HCT116 (cell line): ENCODE data around the gene TMCO4. TPM values are rescaled to one million over a fixed set of nuclear protein-coding genes. Genes with fewer than 3 reads are reported as not detected.

Experiments
- ATAC-seq: fragments of 200-7000 bp; cut with Tn5 transposase; 2 replicates; pipeline ENCODE4 v1.9.1; 2020; ENCODE audit warnings: mild to moderate bottlenecking, moderate library complexity
- BruUV-seq: library from RNA; stranded (reverse); fragments of 400-500 nt; replicated peaks from 2 replicates; lab custom pipeline; 2021; lab: Mats Ljungman, UMichigan
- CTCF ChIA-PET: fragments of 300-600 bp; sonication (Branson Sonifier 250); formaldehyde crosslinking; loops from one replicate; lab custom pipeline; 2021; ENCODE audit warnings: antibody characterized with exemption; lab: Charles Lee
- POLR2A ChIA-PET: fragments of 300-600, 350-600 bp; sonication (Branson Sonifier 250); formaldehyde crosslinking; loops from one replicate; lab custom pipeline; 2021; ENCODE audit warnings: antibody characterized with exemption; lab: Charles Lee
- RAD21 ChIA-PET, 2 experiments: fragments of 300-600 bp; sonication (Branson Sonifier 250); formaldehyde crosslinking; loops; one replicate each; lab custom pipeline; 2023; ENCODE audit warnings: low total read pairs in 2 of 2; ENCODE audit not compliant: uncharacterized antibody in 2 of 2, unreplicated experiment in 2 of 2, low non-redundant PET in 1 of 2; lab: Charles Lee
- DNase-seq: peaks from one replicate; pipeline ENCODE4 v3.0.0-alpha.2; 2010; ENCODE audit warnings: low read depth, low spot score
- H2AFZ ChIP-seq: fragments of 200-600 bp; shearing (Covaris generic), sonication (generic); 2 replicates; pipeline ENCODE4 v1.6.1; 2017; ENCODE audit warnings: low read depth, mixed run types, mixed read lengths, antibody characterized with exemption, low read length; ENCODE audit not compliant: poor library complexity, severe bottlenecking
- H3K27ac ChIP-seq: 2 replicates; pipeline ENCODE4 v1.5.1; 2012; ENCODE audit warnings: low read depth, low read length
- H3K27me3 ChIP-seq: fragments of 200-600 bp; sonication (generic); 2 replicates; pipeline ENCODE4 v1.6.1; 2016; ENCODE audit warnings: mixed run types, low read length, mixed read lengths; ENCODE audit not compliant: insufficient read depth
- H3K36me3 ChIP-seq, 2 experiments: fragments of 200-500 bp in 1 of 2; fragments of 200-600 bp in 1 of 2; sonication (Bioruptor generic) in 1 of 2; sonication (generic) in 1 of 2; 2 replicates each; pipeline versions ENCODE4 v1.5.1 to v1.6.1; 2014 to 2016; ENCODE audit warnings: low read length in 2 of 2, inconsistent platforms in 1 of 2, mixed read lengths in 1 of 2, mixed run types in 1 of 2; ENCODE audit not compliant: insufficient read depth in 2 of 2, control insufficient read depth in 1 of 2
- H3K4me1 ChIP-seq, 2 experiments: fragments of 200-600 bp in 1 of 2; sonication (generic) in 1 of 2; 2 replicates each; pipeline versions ENCODE4 v1.5.1 to v1.6.1; 2012 to 2017; ENCODE audit warnings: low read length in 2 of 2, inconsistent platforms in 1 of 2, mild to moderate bottlenecking in 1 of 2, mixed read lengths in 1 of 2, mixed run types in 1 of 2, moderate library complexity in 1 of 2; ENCODE audit not compliant: insufficient read depth in 2 of 2, control insufficient read depth in 1 of 2
- H3K4me2 ChIP-seq: fragments of 200-600 bp; sonication (generic); 2 replicates; pipeline ENCODE4 v1.6.1; 2017; ENCODE audit warnings: mixed run types, low read length, mixed read lengths
- H3K4me3 ChIP-seq, 2 experiments: fragments of 200-600 bp in 1 of 2; sonication (generic) in 1 of 2; replicated peaks in 1 of 2; 2 replicates each; pipeline ENCODE4 v1.5.1; 2011 to 2016; ENCODE audit warnings: low read length in 2 of 2, control low read depth in 1 of 2, low read depth in 1 of 2, mild to moderate bottlenecking in 1 of 2, mixed read lengths in 1 of 2, mixed run types in 1 of 2
- H3K79me2 ChIP-seq: fragments of 200-600 bp; sonication (generic); 2 replicates; pipeline ENCODE4 v1.6.1; 2017; ENCODE audit warnings: mild to moderate bottlenecking, mixed run types, low read length, moderate library complexity, mixed read lengths; ENCODE audit not compliant: insufficient read depth
- H3K9ac ChIP-seq: fragments of 200-600 bp; sonication (generic); 2 replicates; pipeline ENCODE4 v1.6.1; 2016; ENCODE audit warnings: low read length, mixed read lengths
- H3K9me2 ChIP-seq: fragments of 200-600 bp; sonication (generic), shearing (Covaris generic); 2 replicates; pipeline ENCODE4 v1.6.1; 2017; ENCODE audit warnings: mixed run types, mild to moderate bottlenecking, moderate library complexity; ENCODE audit not compliant: insufficient read depth
- H3K9me3 ChIP-seq, 2 experiments: fragments of 200-500 bp in 1 of 2; fragments of 200-600 bp in 1 of 2; sonication (Bioruptor generic) in 1 of 2; sonication (generic) in 1 of 2; 2 replicates each; pipeline ENCODE4 v1.6.1; 2014 to 2017; ENCODE audit warnings: low read length in 2 of 2, mixed read lengths in 2 of 2, inconsistent platforms in 1 of 2, low read depth in 1 of 2, mild to moderate bottlenecking in 1 of 2, mixed run types in 1 of 2, moderate library complexity in 1 of 2; ENCODE audit not compliant: control insufficient read depth in 1 of 2, insufficient read depth in 1 of 2
- H4K20me1 ChIP-seq: fragments of 200-600 bp; sonication (generic), shearing (Covaris generic); 2 replicates; pipeline ENCODE4 v1.6.1; 2017; ENCODE audit warnings: mixed run types, mild to moderate bottlenecking, moderate library complexity; ENCODE audit not compliant: insufficient read depth
- JUND ChIP-seq: IDR thresholded peaks from 2 replicates; pipeline ENCODE4 v1.6.1; 2012
- POLR2A ChIP-seq: IDR thresholded peaks from 2 replicates; pipeline ENCODE4 v1.7.0; 2011; ENCODE audit warnings: borderline replicate concordance; ENCODE audit not compliant: insufficient read depth, insufficient read length; ENCODE audit errors: extremely low read depth
- REST ChIP-seq: IDR thresholded peaks from 2 replicates; pipeline ENCODE4 v1.6.1; 2012; ENCODE audit warnings: low read depth
- ZBTB33 ChIP-seq: IDR thresholded peaks from 2 replicates; pipeline ENCODE4 v1.6.1; 2011; ENCODE audit warnings: mild to moderate bottlenecking, low read length, moderate library complexity; ENCODE audit not compliant: insufficient replicate concordance; ENCODE audit errors: extremely low read depth
- ZFX ChIP-seq: fragments of 450-650 bp; IDR thresholded peaks from 2 replicates; pipeline ENCODE4 v1.6.1; 2017
- intact Hi-C: fragments of 100-400 bp; cut with micrococcal nuclease; formaldehyde crosslinking; loops from 2 replicates; pipeline ENCODE4 v1.10.0; 2022
- total RNA-seq: library from RNA; stranded (reverse); gene quantifications from one replicate; pipeline ENCODE4 v1.2.1, GENCODE V29; 2021; ENCODE audit not compliant: unreplicated experiment

TMCO4 gene
- total RNA-seq, 1 experiment from 2014 or later, result 12.7 TPM

GRCh38 chr1:19812875-19813642 lies 13.3 kb upstream of the TMCO4 start:
- Histone ChIP-seq H3K9ac (no peak overlapping the region), H3K27ac (no peak overlapping the region), H3K4me3 (no peak overlapping the region), H3K79me2 (no peaks in the 10 kb centered on the region), H3K27me3 (no peaks in the 10 kb centered on the region), H3K36me3 (no peaks in the 10 kb centered on the region), H2AFZ (no peak overlapping the region), H3K9me3 (no peaks in the 10 kb centered on the region), H4K20me1 (no peaks in the 10 kb centered on the region), H3K9me2 (no peaks in the 10 kb centered on the region), H3K4me1 (no peaks in the 10 kb centered on the region; a peak in 1 of 4 replicates), H3K4me2 (no peak overlapping the region)
- RAD21 ChIA-PET, result no interaction called here
- TF ChIP-seq JUND (no peak), POLR2A (no peak), ZBTB33 (no peak), ZFX (no peak), REST (no peak)
- DNase-seq (no peak), ATAC-seq (no peak)
- POLR2A ChIA-PET, result no interaction called here
- BruUV-seq, result no TSS peak
- intact Hi-C loops, result loop anchor here (5.0 kb wide), 1 partner anchor 151 kb away; the partner anchor contains the start of gene HTR6
- CTCF ChIA-PET, result no interaction called here
